Measurements from ENCODE around the gene INTS14. TPM values are rescaled to one million over a fixed set of nuclear protein-coding genes. Genes with fewer than 3 reads are reported as not detected.

INTS14 gene
- total RNA-seq: 10 to 100 TPM; 19.1 to 38.3 (median 35.9) TPM
- 10 to 100 TPM; 16.0 to 35.0 TPM for polyA plus RNA-seq
- total RNA-seq: 28.4 reads per million, percentile 58 among the genes with 10 or more reads in this experiment

DNA sequence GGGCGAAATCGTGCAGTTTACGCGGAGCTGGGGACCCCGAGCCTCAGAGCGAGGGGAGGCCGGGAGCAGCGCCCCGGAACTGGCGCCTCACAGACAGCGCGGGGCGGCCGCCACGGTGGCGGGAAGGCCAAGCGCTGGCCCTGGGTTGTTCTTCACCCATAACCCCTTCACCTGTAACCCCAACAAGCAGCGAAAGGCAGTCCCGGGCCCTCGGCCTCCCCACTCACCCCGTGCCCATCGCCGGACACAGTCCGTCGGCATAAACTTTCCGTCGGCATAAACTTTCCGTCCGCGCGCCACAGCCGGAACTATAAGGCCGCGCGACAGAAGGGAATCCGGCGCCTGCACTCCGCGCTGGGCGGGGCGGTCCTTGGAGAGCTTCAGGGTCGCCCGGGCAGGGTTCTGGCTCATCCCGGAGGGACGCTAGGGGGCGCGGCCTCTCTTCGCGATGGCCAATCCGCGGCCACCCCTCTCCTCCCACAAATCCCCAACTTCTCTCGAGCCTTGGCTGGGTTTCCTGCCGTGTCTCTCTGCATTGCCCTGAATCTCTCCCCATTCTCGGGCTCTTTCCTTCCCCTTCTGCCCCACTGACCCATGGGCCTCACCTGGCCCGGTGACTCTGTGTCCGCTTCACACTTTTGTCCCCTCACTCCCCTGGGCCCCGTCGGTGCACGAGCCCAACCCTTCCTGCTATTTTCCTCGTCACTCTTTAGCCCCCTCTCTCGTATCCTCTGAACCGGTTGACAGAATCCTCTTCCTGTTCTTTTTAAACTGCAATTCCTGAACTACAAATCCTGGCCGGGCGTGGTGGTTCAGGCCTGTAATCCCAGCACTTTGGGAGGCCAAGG, at the start of gene INTS14:
Gene INTS14 (minus strand): TSS at position 261 of the 848 bp plus-strand sequence. CDS start 3,751 bp downstream, outside the sequence.
- H3K27ac Mint-ChIP-seq: peak within 1 kb of the TSS; percentile 97 to 100 (median 98)
- H3K4me1 Mint-ChIP-seq: peaks cover 11 to 44% (median 32%) of the 10 kb centered on the region in 7 donors
- DNase-seq (peak; percentile 74 to 96 (median 80)), ATAC-seq (peak; percentile 99)
- Histone ChIP-seq H3K27me3 (ENCODE audit: control insufficient read depth in 2 of 2, insufficient read depth in 2 of 2, low read length in 2 of 2) (no peaks in the 10 kb centered on the region), H3K4me3 (ENCODE audit: low read length) (peak within 1 kb of the TSS; percentile 97), H3K36me3 (ENCODE audit: control insufficient read depth in 2 of 3, insufficient read depth in 3 of 3, low read length in 3 of 3) (no peaks in the 10 kb centered on the region), H3K27ac (ENCODE audit: low read depth, low read length) (peak within 1 kb of the TSS; percentile 89), H3K9me3 (ENCODE audit: control insufficient read depth in 2 of 3, low read length in 3 of 3) (no peaks in the 10 kb centered on the region), H3K4me1 (ENCODE audit: control insufficient read depth in 2 of 2, insufficient read depth in 2 of 2, low read length in 2 of 2) (peaks cover 18 to 21% of the 10 kb centered on the region in 2 donors)
- no peaks in the 10 kb centered on the region for H3K27me3 Mint-ChIP-seq
- CTCF ChIA-PET: interaction anchor here (0.6 to 0.8 kb wide), 2 partner anchors 49 to 79 kb away, joined by 3 to 4 read pairs; no protein-coding TSS in a partner anchor
- POLR2A ChIA-PET: interaction anchor here (0.6 to 2.2 kb wide), 7 partner anchors 13 to 627 kb away, joined by 3 to 11 read pairs (median 4); partner anchors contain the start of gene RAB11A
- intact Hi-C loops (cut with micrococcal nuclease): loop anchor here (1.0 to 10.0 kb wide), 10 partner anchors 28 to 886 kb away; partner anchors contain the start of genes DPP8 (in 2 of the 2), RAB11A (in 2 of the 2), CLPX (in 1 of the 2) and DIS3L (in 1 of the 2)
- peak within 1 kb of the TSS; percentile 95 to 99 (median 98) for H3K4me3 Mint-ChIP-seq
- no peaks in the 10 kb centered on the region for H3K36me3 Mint-ChIP-seq
- peaks cover 0 to 2% (median 0%) of the 10 kb centered on the region in 11 donors for H3K9me3 Mint-ChIP-seq

DNA sequence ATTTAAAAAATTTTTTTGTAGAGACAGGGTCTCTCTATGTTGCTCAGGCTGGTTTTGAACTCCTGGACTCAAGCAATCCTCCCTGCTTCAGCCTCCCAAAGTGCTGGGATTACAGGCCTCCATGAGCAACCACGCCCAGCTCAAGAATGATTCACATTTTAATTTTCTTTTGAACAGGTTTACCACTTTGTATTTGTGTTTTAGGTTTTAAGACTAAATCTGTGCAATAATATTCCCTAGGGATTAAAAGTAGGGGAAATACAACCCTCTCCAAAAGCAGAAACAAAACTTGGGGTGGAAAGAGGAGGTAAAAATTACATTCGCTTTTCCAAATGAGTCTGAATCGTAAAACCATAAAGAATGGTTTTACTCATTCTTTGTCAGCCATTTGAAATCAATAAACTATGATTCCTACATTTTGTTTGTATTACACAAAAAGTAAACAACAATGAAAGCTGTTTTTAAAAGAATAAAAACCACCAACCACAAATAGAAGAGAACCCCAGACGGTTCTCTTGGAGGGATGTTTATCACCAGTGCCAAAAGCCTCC, 48.6 kb upstream of the INTS14 start:
- H3K36me3 ChIP-seq (ENCODE audit: control insufficient read depth in 2 of 3, insufficient read depth in 3 of 3, low read length in 3 of 3): peaks cover 0 to 38% (median 15%) of the 10 kb centered on the region in 3 experiments
- H3K9me3 Mint-ChIP-seq: no peaks in the 10 kb centered on the region
- CTCF ChIA-PET: interaction anchor here (0.8 to 1.2 kb wide), 3 partner anchors 22 to 1887 kb away, joined by 3 to 4 read pairs (median 3); partner anchors contain the start of gene INTS14
- no peaks in the 10 kb centered on the region for H3K9me3 ChIP-seq (ENCODE audit: control insufficient read depth in 2 of 3, low read length in 3 of 3)
- H3K27me3 ChIP-seq (ENCODE audit: control insufficient read depth in 2 of 2, insufficient read depth in 2 of 2, low read length in 2 of 2): no peaks in the 10 kb centered on the region
- POLR2A ChIA-PET: no interaction called here
- H3K27ac ChIP-seq (ENCODE audit: low read depth, low read length): no peak overlapping the region
- intact Hi-C loops (cut with micrococcal nuclease): no loop called here
- no peaks in the 10 kb centered on the region for H3K4me1 ChIP-seq (ENCODE audit: control insufficient read depth in 2 of 2, insufficient read depth in 2 of 2, low read length in 2 of 2)
- ATAC-seq: no peak
- peaks cover 0 to 37% (median 5%) of the 10 kb centered on the region in 5 donors for H3K36me3 Mint-ChIP-seq
- no peaks in the 10 kb centered on the region for H3K27me3 Mint-ChIP-seq
- no peak overlapping the region for H3K4me3 ChIP-seq (ENCODE audit: low read length)
- H3K4me3 Mint-ChIP-seq: no peak overlapping the region
- H3K27ac Mint-ChIP-seq: peak overlapping the region in 1 of 9 donors; percentile 28
- DNase-seq: no peak
- H3K4me1 Mint-ChIP-seq: no peaks in the 10 kb centered on the region

DNA sequence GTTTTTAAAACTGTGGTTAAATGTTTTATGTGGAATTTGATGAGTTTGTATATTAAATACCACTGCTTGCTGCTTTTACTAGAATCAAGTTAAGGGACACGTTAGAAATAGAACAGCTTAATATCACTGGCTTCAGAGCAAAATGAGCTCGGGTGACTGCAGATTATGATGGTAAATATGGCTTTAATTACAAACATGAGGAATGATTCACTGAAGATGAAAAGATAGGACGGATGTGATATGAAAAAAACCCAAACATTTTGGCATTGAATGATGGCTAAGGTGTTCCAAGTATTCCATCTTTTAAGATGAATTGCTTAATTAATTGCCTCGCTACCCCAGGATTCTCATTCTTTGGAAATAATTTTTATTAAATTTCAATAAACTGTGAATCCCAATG, 44.5 kb upstream of the INTS14 start:
- CTCF ChIA-PET: interaction anchor here (1.4 kb wide), 1 partner anchor 17 kb away, joined by 4 read pairs; no protein-coding TSS in a partner anchor
- Mint-ChIP-seq H3K36me3 (peaks cover 3 to 40% (median 9%) of the 10 kb centered on the region in 5 donors), H3K27ac (peak overlapping the region in 1 of 9 donors; percentile 46)

DNA sequence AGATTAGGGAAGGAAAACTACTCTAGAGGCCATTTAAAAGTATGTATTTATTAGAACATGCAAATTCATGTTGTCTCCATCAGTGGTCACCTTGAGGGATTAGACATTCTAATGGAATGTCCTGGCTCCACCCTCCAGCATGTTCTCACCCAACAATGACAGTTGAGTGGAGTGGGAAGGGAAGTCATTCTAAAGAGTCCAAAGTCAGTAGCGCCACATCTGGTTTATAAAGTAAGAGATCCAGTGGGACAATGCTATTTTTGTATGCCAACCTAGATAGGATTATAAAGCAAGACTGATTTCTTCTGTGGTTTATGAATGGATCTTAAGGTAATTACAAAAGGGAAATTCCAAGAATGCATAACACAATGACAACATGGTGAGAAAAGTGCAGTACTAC, 44.1 kb upstream of the INTS14 start:
- Histone ChIP-seq H3K27ac (ENCODE audit: low read depth, low read length) (no peak overlapping the region), H3K4me3 (ENCODE audit: low read length) (no peak overlapping the region), H3K4me1 (ENCODE audit: control insufficient read depth in 2 of 2, insufficient read depth in 2 of 2, low read length in 2 of 2) (no peaks in the 10 kb centered on the region), H3K27me3 (ENCODE audit: control insufficient read depth in 2 of 2, insufficient read depth in 2 of 2, low read length in 2 of 2) (no peaks in the 10 kb centered on the region), H3K36me3 (ENCODE audit: control insufficient read depth in 2 of 3, insufficient read depth in 3 of 3, low read length in 3 of 3) (peaks cover 0 to 29% (median 11%) of the 10 kb centered on the region in 3 experiments), H3K9me3 (ENCODE audit: control insufficient read depth in 2 of 3, low read length in 3 of 3) (no peaks in the 10 kb centered on the region)
- H3K4me3 Mint-ChIP-seq: no peak overlapping the region
- no peaks in the 10 kb centered on the region for H3K27me3 Mint-ChIP-seq
- intact Hi-C loops (cut with micrococcal nuclease): no loop called here
- DNase-seq (no peak), ATAC-seq (no peak)
- peaks cover 3 to 40% (median 9%) of the 10 kb centered on the region in 5 donors for H3K36me3 Mint-ChIP-seq
- H3K4me1 Mint-ChIP-seq: peaks cover 0 to 6% (median 0%) of the 10 kb centered on the region in 7 donors
- peaks cover 0 to 2% (median 0%) of the 10 kb centered on the region in 11 donors for H3K9me3 Mint-ChIP-seq
- peak overlapping the region in 3 of 9 donors; percentile 15 to 60 (median 60) for H3K27ac Mint-ChIP-seq
- CTCF ChIA-PET: interaction anchor here (1.4 kb wide), 1 partner anchor 16 kb away, joined by 4 read pairs; no protein-coding TSS in a partner anchor
- POLR2A ChIA-PET: no interaction called here

More for the DNA sequence above, 44.5 kb upstream of the INTS14 start:
- Histone ChIP-seq H3K36me3 (ENCODE audit: control insufficient read depth in 2 of 3, insufficient read depth in 3 of 3, low read length in 3 of 3) (peaks cover 0 to 26% (median 13%) of the 10 kb centered on the region in 3 experiments), H3K27me3 (ENCODE audit: control insufficient read depth in 2 of 2, insufficient read depth in 2 of 2, low read length in 2 of 2) (no peaks in the 10 kb centered on the region), H3K9me3 (ENCODE audit: control insufficient read depth in 2 of 3, low read length in 3 of 3) (no peaks in the 10 kb centered on the region), H3K4me1 (ENCODE audit: control insufficient read depth in 2 of 2, insufficient read depth in 2 of 2, low read length in 2 of 2) (no peaks in the 10 kb centered on the region), H3K27ac (ENCODE audit: low read depth, low read length) (no peak overlapping the region), H3K4me3 (ENCODE audit: low read length) (no peak overlapping the region)
- POLR2A ChIA-PET: no interaction called here
- no peak overlapping the region for H3K4me3 Mint-ChIP-seq
- no peaks in the 10 kb centered on the region for H3K9me3 Mint-ChIP-seq
- H3K4me1 Mint-ChIP-seq: peaks cover 0 to 2% (median 0%) of the 10 kb centered on the region in 7 donors
- H3K27me3 Mint-ChIP-seq: no peaks in the 10 kb centered on the region
- ATAC-seq (no peak), DNase-seq (no peak)
- intact Hi-C loops (cut with micrococcal nuclease): no loop called here

DNA sequence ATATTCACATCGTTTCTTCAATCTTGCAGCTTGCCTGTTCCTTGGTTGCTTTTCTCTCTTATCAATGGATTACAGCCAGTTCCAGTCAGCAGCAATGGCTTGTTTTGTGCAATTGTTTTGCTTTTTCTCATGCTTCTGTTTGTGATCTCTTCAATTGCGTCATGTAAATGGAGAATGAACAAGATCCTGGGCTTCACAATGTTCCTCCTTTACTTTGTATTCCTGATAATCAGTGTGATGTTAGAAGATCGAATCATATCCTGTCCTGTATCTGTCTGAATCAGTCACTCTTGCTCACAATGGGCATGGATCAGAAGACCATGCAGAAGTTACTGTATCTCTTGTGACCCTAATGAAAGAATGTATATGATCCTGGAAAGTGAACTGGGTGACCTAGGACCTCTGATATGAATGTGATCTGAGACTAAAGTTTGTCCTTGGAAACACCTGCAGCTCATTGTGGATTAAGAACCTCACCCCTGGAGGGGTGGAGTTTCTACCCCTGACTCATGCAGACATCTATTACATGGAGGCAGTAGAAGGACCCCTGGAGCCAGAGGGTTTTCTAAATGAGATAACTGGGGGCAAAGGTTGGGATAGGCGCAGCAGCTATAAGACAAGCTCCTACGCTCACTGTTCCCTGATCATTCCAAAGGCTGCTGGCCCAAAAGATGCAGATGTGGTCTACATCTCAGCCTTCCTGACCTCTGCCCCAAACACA, 43.0 kb upstream of the INTS14 start:
- H3K36me3 Mint-ChIP-seq: peaks cover 3 to 38% (median 9%) of the 10 kb centered on the region in 5 donors
- H3K27me3 ChIP-seq (ENCODE audit: control insufficient read depth in 2 of 2, insufficient read depth in 2 of 2, low read length in 2 of 2): no peaks in the 10 kb centered on the region
- H3K27me3 Mint-ChIP-seq: no peaks in the 10 kb centered on the region
- H3K4me3 Mint-ChIP-seq: no peak overlapping the region
- no peak overlapping the region for H3K4me3 ChIP-seq (ENCODE audit: low read length)
- intact Hi-C loops (cut with micrococcal nuclease): no loop called here
- peaks cover 0 to 29% (median 6%) of the 10 kb centered on the region in 3 experiments for H3K36me3 ChIP-seq (ENCODE audit: control insufficient read depth in 2 of 3, insufficient read depth in 3 of 3, low read length in 3 of 3)
- DNase-seq (no peak), ATAC-seq (no peak)
- peaks cover 0 to 6% (median 0%) of the 10 kb centered on the region in 7 donors for H3K4me1 Mint-ChIP-seq
- H3K27ac Mint-ChIP-seq: peak overlapping the region in 5 of 9 donors; percentile 2 to 34 (median 5)
- H3K9me3 Mint-ChIP-seq: peaks cover 0 to 2% (median 0%) of the 10 kb centered on the region in 11 donors
- ChIA-PET POLR2A (no interaction called here), CTCF (interaction anchor here (0.6 kb wide), 1 partner anchor 212 kb away, joined by 3 read pairs; no protein-coding TSS in a partner anchor)
- H3K9me3 ChIP-seq (ENCODE audit: control insufficient read depth in 2 of 3, low read length in 3 of 3): no peaks in the 10 kb centered on the region
- no peak overlapping the region for H3K27ac ChIP-seq (ENCODE audit: low read depth, low read length)
- no peaks in the 10 kb centered on the region for H3K4me1 ChIP-seq (ENCODE audit: control insufficient read depth in 2 of 2, insufficient read depth in 2 of 2, low read length in 2 of 2)

DNA sequence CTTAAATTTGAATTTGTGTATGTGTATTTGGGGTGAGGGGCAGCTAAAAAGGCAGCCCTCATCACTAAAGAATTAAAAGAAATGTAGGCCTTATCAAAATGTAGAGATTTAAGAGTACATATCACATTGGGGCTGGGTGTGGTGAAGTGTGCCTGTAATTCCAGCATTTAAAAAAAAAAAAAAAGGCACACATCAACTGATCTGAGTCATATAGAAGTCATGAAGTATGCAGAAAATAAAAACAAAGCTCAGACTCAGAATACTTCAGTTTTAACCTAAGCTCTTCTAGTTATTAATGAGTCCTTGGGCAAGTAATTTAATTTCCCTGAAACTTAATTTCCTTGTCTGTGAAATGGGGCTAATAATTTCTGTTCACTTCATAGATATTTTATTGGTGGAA, 42.4 kb upstream of the INTS14 start:
- intact Hi-C loops (cut with micrococcal nuclease): no loop called here
- H3K36me3 Mint-ChIP-seq: peaks cover 0 to 34% (median 9%) of the 10 kb centered on the region in 5 donors
- peaks cover 0 to 29% (median 6%) of the 10 kb centered on the region in 3 experiments for H3K36me3 ChIP-seq (ENCODE audit: control insufficient read depth in 2 of 3, insufficient read depth in 3 of 3, low read length in 3 of 3)
- peaks cover 0 to 2% (median 0%) of the 10 kb centered on the region in 11 donors for H3K9me3 Mint-ChIP-seq
- H3K27me3 Mint-ChIP-seq: no peaks in the 10 kb centered on the region
- no peaks in the 10 kb centered on the region for H3K9me3 ChIP-seq (ENCODE audit: control insufficient read depth in 2 of 3, low read length in 3 of 3)
- ChIA-PET CTCF (interaction anchor here (0.6 kb wide), 1 partner anchor 213 kb away, joined by 3 read pairs; no protein-coding TSS in a partner anchor), POLR2A (no interaction called here)
- H3K27ac ChIP-seq (ENCODE audit: low read depth, low read length): no peak overlapping the region
- H3K27ac Mint-ChIP-seq: peak overlapping the region in 4 of 9 donors; percentile 21 to 74 (median 50)
- DNase-seq: no peak
- no peaks in the 10 kb centered on the region for H3K27me3 ChIP-seq (ENCODE audit: control insufficient read depth in 2 of 2, insufficient read depth in 2 of 2, low read length in 2 of 2)
- H3K4me1 ChIP-seq (ENCODE audit: control insufficient read depth in 2 of 2, insufficient read depth in 2 of 2, low read length in 2 of 2): no peaks in the 10 kb centered on the region
- H3K4me1 Mint-ChIP-seq: peaks cover 0 to 6% (median 0%) of the 10 kb centered on the region in 7 donors
- ATAC-seq: no peak
- H3K4me3 Mint-ChIP-seq: no peak overlapping the region
- H3K4me3 ChIP-seq (ENCODE audit: low read length): no peak overlapping the region

All from naive thymus-derived CD4-positive, alpha-beta T cell (primary cell).